Kidney epithelial cell (primary cell): ENCODE results near the gene KCNQ1. TPM values are rescaled to one million over a fixed set of nuclear protein-coding genes. Genes with fewer than 3 reads are reported as not detected.

ENCODE experiments used
- DNase-seq: peaks from one replicate; pipeline ENCODE4 v3.0.0-alpha.2; 2010; ENCODE audit warnings: low read depth
- H3K27me3 ChIP-seq: 2 replicates; pipeline ENCODE4 v1.6.0; 2011; ENCODE audit warnings: low read length; ENCODE audit not compliant: control insufficient read depth, insufficient read depth
- H3K36me3 ChIP-seq: 2 replicates; pipeline ENCODE4 v1.5.1; 2011; ENCODE audit warnings: low read length; ENCODE audit not compliant: control insufficient read depth, insufficient read depth
- H3K4me3 ChIP-seq: 2 replicates; pipeline ENCODE4 v1.5.1; 2011; ENCODE audit warnings: low read depth, mild to moderate bottlenecking, control low read depth, low read length
- CTCF ChIP-seq: IDR thresholded peaks from 2 replicates; pipeline ENCODE4 v1.5.1; 2011; ENCODE audit warnings: mild to moderate bottlenecking, moderate library complexity, low read length, control low read depth, inconsistent platforms; ENCODE audit not compliant: insufficient read depth, poor library complexity, severe bottlenecking
- total RNA-seq: library from RNA; depleted of rRNA; stranded (reverse); fragments of >200 nt; gene quantifications from 2 replicates; pipeline ENCODE4 v1.2.3, GENCODE V29; 2015

The KCNQ1 gene
- total RNA-seq, 1 donor from 2014 or later = 2.3 TPM

- no peaks in the 10 kb centered on the region for H3K27me3 ChIP-seq
- H3K4me3 ChIP-seq = no peak overlapping the region
- DNase-seq = no peak
- H3K36me3 ChIP-seq = no peaks in the 10 kb centered on the region
- TF ChIP-seq CTCF = no peak
Measured at GRCh38 chr11:2754008-2754407, 309.2 kb downstream of the KCNQ1 start.

GRCh38 chr11:2755071-2755470 is 310.3 kb downstream of the KCNQ1 start:
- no peaks in the 10 kb centered on the region for H3K27me3 ChIP-seq
- no peak for DNase-seq
- H3K4me3 ChIP-seq = no peak overlapping the region
- no peaks in the 10 kb centered on the region for H3K36me3 ChIP-seq
- TF ChIP-seq CTCF = no peak

- TF ChIP-seq CTCF = no peak
- Histone ChIP-seq H3K4me3 (no peak overlapping the region), H3K27me3 (no peaks in the 10 kb centered on the region), H3K36me3 (no peaks in the 10 kb centered on the region)
- no peak for DNase-seq
Measured at GRCh38 chr11:2758751-2759150, 313.9 kb downstream of the KCNQ1 start.

- Histone ChIP-seq H3K4me3 (no peak overlapping the region), H3K27me3 (no peaks in the 10 kb centered on the region), H3K36me3 (no peaks in the 10 kb centered on the region)
- DNase-seq = no peak
- no peak for TF ChIP-seq CTCF
Measured at GRCh38 chr11:2759228-2760195, 314.7 kb downstream of the KCNQ1 start.

- Histone ChIP-seq H3K36me3 (no peaks in the 10 kb centered on the region), H3K27me3 (no peaks in the 10 kb centered on the region), H3K4me3 (no peak overlapping the region)
- no peak for TF ChIP-seq CTCF
- no peak for DNase-seq
Measured at GRCh38 chr11:2760196-2760871, 315.5 kb downstream of the KCNQ1 start.
